ENCODE results near the gene CCND2. TPM values are rescaled to one million over a fixed set of nuclear protein-coding genes. Genes with fewer than 3 reads are reported as not detected.

CCND2 gene
- total and polyA plus RNA-seq, 9 donors: 4.0 to 105 (median 45.4) TPM

- Histone ChIP-seq H3K9me3 (no peaks in the 10 kb centered on the region), H3K36me3 (no peaks in the 10 kb centered on the region), H3K27me3 (no peaks in the 10 kb centered on the region), H3K4me3 (no peak overlapping the region), H3K27ac (no peak overlapping the region), H3K4me1 (ENCODE audit: insufficient read depth) (no peaks in the 10 kb centered on the region)
- WGBS, 3 donors: 86 to 93% (median 87%) methylated on average over 13 of the region's 13 CpGs
- intact Hi-C loops (cut with DNase I): no loop called here
- TF ChIP-seq EP300 (IDR thresholded peaks at IDR 0.05) (no peak), CTCF (IDR thresholded peaks at IDR 0.05) (no peak), POLR2A (IDR thresholded peaks at IDR 0.05) (no peak)
- no peak for DNase-seq
Measured at GRCh38 chr12:4297617-4298016, 24.1 kb downstream of the CCND2 start.

- Histone ChIP-seq H3K4me1 (ENCODE audit: insufficient read depth) (no peaks in the 10 kb centered on the region), H3K27ac (no peak overlapping the region), H3K36me3 (no peaks in the 10 kb centered on the region), H3K9me3 (no peaks in the 10 kb centered on the region), H3K27me3 (no peaks in the 10 kb centered on the region), H3K4me3 (no peak overlapping the region)
- 77 to 85% (median 78%) methylated on average over 5 of the region's 5 CpGs for WGBS, 3 donors
- intact Hi-C loops (cut with DNase I): no loop called here
- no peak for TF ChIP-seq POLR2A (IDR thresholded peaks at IDR 0.05)
- no peak for TF ChIP-seq CTCF (IDR thresholded peaks at IDR 0.05)
- TF ChIP-seq EP300 (IDR thresholded peaks at IDR 0.05): no peak
- DNase-seq: no peak
Measured at GRCh38 chr12:4300883-4301282, 27.3 kb downstream of the CCND2 start.

- TF ChIP-seq CTCF (IDR thresholded peaks at IDR 0.05) (no peak), EP300 (IDR thresholded peaks at IDR 0.05) (no peak), POLR2A (IDR thresholded peaks at IDR 0.05) (no peak)
- H3K4me1 ChIP-seq (ENCODE audit: insufficient read depth): no peaks in the 10 kb centered on the region
- 87 to 89% (median 87%) methylated on average over 11 of the region's 11 CpGs for WGBS, 3 donors
- H3K36me3 ChIP-seq: no peaks in the 10 kb centered on the region
- no peaks in the 10 kb centered on the region for H3K9me3 ChIP-seq
- no peak for DNase-seq
- intact Hi-C loops (cut with DNase I): no loop called here
- no peak overlapping the region for H3K27ac ChIP-seq
- no peak overlapping the region for H3K4me3 ChIP-seq
- no peaks in the 10 kb centered on the region for H3K27me3 ChIP-seq
Measured at GRCh38 chr12:4301932-4302501, 28.5 kb downstream of the CCND2 start.

GRCh38 chr12:4302881-4303280, 29.3 kb downstream of the CCND2 start:
- no peak for DNase-seq
- H3K4me3 ChIP-seq: no peak overlapping the region
- TF ChIP-seq CTCF (IDR thresholded peaks at IDR 0.05) (no peak), POLR2A (IDR thresholded peaks at IDR 0.05) (no peak), EP300 (IDR thresholded peaks at IDR 0.05) (no peak)
- intact Hi-C loops (cut with DNase I): no loop called here
- H3K27ac ChIP-seq: no peak overlapping the region
- H3K9me3 ChIP-seq: no peaks in the 10 kb centered on the region
- H3K27me3 ChIP-seq: no peaks in the 10 kb centered on the region
- whole genome bisulfite sequencing, 3 donors: 75 to 84% (median 78%) methylated on average over 8 of the region's 8 CpGs
- no peaks in the 10 kb centered on the region for H3K36me3 ChIP-seq
- no peaks in the 10 kb centered on the region for H3K4me1 ChIP-seq (ENCODE audit: insufficient read depth)

Measured in ovary (tissue), 9 donors.